ENCODE measurements around the gene RPUSD4. TPM values are rescaled to one million over a fixed set of nuclear protein-coding genes. Genes with fewer than 3 reads are reported as not detected.

RPUSD4 gene
- total RNA-seq, 1 experiment from 2014 or later: 19.0 TPM

DNA sequence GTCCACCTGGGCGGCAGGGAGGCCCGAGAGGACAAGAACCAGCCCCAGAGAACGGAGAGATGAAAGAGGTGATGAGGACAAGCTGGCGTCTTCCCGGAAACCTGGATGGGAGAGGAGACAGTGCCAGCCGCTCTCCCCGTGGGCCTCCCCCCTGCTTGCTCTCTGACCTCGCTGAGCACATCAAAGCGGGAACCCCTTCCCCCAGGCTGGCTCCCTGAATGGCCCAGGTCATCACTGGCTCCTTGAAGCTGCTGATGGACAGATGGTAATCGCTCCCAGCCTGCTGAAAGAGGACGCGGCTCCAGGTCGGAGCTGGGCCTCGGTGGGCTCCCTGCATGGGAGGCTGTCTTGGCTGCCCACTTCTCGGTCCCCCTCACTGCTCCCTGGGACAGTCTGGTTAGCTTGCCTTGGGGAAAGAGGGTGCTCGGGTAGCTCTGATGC is 18.4 kb downstream of the RPUSD4 start:
- CTCF ChIA-PET: interaction anchor here (1.1 to 1.5 kb wide), 3 partner anchors 131 to 290 kb away, joined by 3 to 6 read pairs (median 6); no protein-coding TSS in a partner anchor
- no peak overlapping the region for H3K4me3 Mint-ChIP-seq (ENCODE audit: low read depth, unreplicated experiment)
- H3K36me3 Mint-ChIP-seq (ENCODE audit: insufficient read depth, unreplicated experiment): peaks cover 34% of the 10 kb centered on the region

DNA sequence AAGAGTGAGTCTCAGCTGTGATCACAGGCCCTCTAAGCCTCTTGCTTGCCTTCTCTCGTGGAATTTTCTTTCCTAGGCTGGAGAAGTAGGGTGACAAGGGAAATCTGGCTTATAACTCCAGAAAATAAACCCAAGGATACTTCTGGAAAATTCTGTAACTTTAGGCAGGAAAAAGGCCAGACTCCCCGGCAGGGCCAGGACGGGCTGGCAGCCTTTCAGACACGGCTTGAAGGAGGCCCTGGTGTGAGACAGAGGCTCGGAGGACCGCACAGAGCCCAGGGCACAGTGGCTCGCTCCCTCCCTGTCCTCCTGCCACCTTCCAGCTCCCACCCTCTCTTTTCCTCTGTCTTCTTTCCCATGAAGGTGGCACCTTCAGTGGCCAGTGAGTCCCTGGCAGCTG is 19.1 kb downstream of the RPUSD4 start:
- CTCF ChIA-PET: no interaction called here
- intact Hi-C loops (cut with micrococcal nuclease; ENCODE audit: unreplicated experiment): loop anchor here (5.0 kb wide), 1 partner anchor 130 kb away; the partner anchor contains the start of gene CDON
- Mint-ChIP-seq H3K4me1 (ENCODE audit: low read depth, unreplicated experiment) (no peaks in the 10 kb centered on the region), H3K27me3 (ENCODE audit: unreplicated experiment) (no peaks in the 10 kb centered on the region), H3K36me3 (ENCODE audit: insufficient read depth, unreplicated experiment) (peaks cover 27% of the 10 kb centered on the region), H3K9me3 (ENCODE audit: low read depth, unreplicated experiment) (no peaks in the 10 kb centered on the region), H3K4me3 (ENCODE audit: low read depth, unreplicated experiment) (no peak overlapping the region), H3K27ac (ENCODE audit: unreplicated experiment) (no peak overlapping the region)
- DNase-seq: no peak
- BruUV-seq (replicated peaks): no TSS peak
- TF ChIP-seq, protein P1, sequence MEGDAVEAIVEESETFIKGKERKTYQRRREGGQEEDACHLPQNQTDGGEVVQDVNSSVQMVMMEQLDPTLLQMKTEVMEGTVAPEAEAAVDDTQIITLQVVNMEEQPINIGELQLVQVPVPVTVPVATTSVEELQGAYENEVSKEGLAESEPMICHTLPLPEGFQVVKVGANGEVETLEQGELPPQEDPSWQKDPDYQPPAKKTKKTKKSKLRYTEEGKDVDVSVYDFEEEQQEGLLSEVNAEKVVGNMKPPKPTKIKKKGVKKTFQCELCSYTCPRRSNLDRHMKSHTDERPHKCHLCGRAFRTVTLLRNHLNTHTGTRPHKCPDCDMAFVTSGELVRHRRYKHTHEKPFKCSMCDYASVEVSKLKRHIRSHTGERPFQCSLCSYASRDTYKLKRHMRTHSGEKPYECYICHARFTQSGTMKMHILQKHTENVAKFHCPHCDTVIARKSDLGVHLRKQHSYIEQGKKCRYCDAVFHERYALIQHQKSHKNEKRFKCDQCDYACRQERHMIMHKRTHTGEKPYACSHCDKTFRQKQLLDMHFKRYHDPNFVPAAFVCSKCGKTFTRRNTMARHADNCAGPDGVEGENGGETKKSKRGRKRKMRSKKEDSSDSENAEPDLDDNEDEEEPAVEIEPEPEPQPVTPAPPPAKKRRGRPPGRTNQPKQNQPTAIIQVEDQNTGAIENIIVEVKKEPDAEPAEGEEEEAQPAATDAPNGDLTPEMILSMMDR (IDR thresholded peaks at IDR 0.05; ENCODE audit: unreplicated experiment): no peak

More for the DNA sequence above, 18.4 kb downstream of the RPUSD4 start:
- no peak for DNase-seq
- TF ChIP-seq, protein P1 (IDR thresholded peaks at IDR 0.05; ENCODE audit: unreplicated experiment): no peak
- Mint-ChIP-seq H3K4me1 (ENCODE audit: low read depth, unreplicated experiment) (no peaks in the 10 kb centered on the region), H3K9me3 (ENCODE audit: low read depth, unreplicated experiment) (peaks cover 2% of the 10 kb centered on the region), H3K27me3 (ENCODE audit: unreplicated experiment) (no peaks in the 10 kb centered on the region), H3K27ac (ENCODE audit: unreplicated experiment) (no peak overlapping the region)
- BruUV-seq (replicated peaks): no TSS peak
- intact Hi-C loops (cut with micrococcal nuclease; ENCODE audit: unreplicated experiment): loop anchor here (5.0 kb wide), 1 partner anchor 131 kb away; the partner anchor contains the start of gene CDON

DNA sequence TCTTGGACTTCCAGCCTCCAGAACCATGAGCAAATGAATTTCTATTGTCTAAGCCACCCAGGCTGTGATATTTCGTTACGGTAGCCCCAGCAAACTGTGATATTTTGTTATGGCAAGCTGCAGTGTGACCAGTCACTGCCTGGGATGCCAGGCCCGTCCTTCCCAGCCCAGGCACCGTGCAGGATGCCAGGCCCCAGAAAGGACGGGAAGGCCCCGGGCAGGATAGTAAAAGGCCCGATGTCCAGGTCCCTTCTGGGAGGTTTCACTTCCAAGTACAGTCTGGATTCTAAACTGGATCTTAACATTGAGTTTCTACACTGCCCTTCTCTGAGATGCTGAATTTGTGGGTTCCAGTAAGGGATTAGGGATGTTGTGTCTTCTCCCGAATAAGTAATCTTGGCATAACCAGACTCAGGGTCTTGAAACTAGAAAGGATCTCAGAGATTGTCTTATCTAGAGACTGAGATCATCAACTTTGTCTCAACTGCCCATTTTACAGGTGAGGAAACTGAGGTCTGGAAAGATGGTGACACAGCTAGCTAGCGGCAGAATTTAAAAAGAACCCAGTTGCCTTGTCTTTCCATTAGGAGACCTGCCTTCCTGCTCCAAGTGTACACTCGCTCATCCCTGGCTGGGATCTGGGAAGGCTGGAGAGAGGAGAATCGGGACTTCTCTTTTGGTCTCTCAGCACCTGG is 19.9 kb downstream of the RPUSD4 start:
- peaks cover 22% of the 10 kb centered on the region for H3K36me3 Mint-ChIP-seq (ENCODE audit: insufficient read depth, unreplicated experiment)
- no peak for DNase-seq
- H3K4me3 Mint-ChIP-seq (ENCODE audit: low read depth, unreplicated experiment): no peak overlapping the region
- no peak overlapping the region for H3K27ac Mint-ChIP-seq (ENCODE audit: unreplicated experiment)
- H3K9me3 Mint-ChIP-seq (ENCODE audit: low read depth, unreplicated experiment): no peaks in the 10 kb centered on the region
- TF ChIP-seq, protein P1 (IDR thresholded peaks at IDR 0.05; ENCODE audit: unreplicated experiment): no peak
- no peaks in the 10 kb centered on the region for H3K4me1 Mint-ChIP-seq (ENCODE audit: low read depth, unreplicated experiment)
- CTCF ChIA-PET: no interaction called here
- BruUV-seq (replicated peaks): no TSS peak
- no peaks in the 10 kb centered on the region for H3K27me3 Mint-ChIP-seq (ENCODE audit: unreplicated experiment)
- intact Hi-C loops (cut with micrococcal nuclease; ENCODE audit: unreplicated experiment): loop anchor here (5.0 kb wide), 1 partner anchor 129 kb away; the partner anchor contains the start of gene CDON

DNA sequence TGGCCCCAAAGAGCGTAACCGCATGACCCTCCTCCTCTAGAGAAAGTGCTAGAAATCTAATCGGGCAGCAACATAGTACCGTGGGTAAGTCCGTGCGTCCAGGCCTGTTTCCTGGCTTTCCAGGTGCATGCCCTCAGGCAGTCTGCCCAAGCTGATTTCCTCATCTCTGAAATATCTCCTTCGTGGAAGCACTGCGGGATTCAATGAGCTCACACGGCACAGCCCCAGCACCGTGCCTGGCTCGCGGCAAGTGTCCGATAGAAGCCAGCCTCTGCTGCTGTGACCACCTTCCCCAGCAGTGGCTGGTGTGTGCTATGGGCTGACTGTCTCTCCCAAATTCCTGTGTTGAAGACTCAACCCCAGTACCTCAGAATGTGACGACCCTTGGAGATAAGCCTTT is 20.7 kb downstream of the RPUSD4 start:
- Mint-ChIP-seq H3K4me3 (ENCODE audit: low read depth, unreplicated experiment) (no peak overlapping the region), H3K9me3 (ENCODE audit: low read depth, unreplicated experiment) (no peaks in the 10 kb centered on the region), H3K36me3 (ENCODE audit: insufficient read depth, unreplicated experiment) (peaks cover 16% of the 10 kb centered on the region), H3K27me3 (ENCODE audit: unreplicated experiment) (no peaks in the 10 kb centered on the region), H3K4me1 (ENCODE audit: low read depth, unreplicated experiment) (no peaks in the 10 kb centered on the region), H3K27ac (ENCODE audit: unreplicated experiment) (no peak overlapping the region)
- TF ChIP-seq, protein P1 (IDR thresholded peaks at IDR 0.05; ENCODE audit: unreplicated experiment): no peak
- CTCF ChIA-PET: no interaction called here
- intact Hi-C loops (cut with micrococcal nuclease; ENCODE audit: unreplicated experiment): loop anchor here (5.0 kb wide), 1 partner anchor 128 kb away; the partner anchor contains the start of gene CDON
- no peak for DNase-seq
- BruUV-seq (replicated peaks): no TSS peak
